ENCODE measurements around the gene ACADM.
"Not testable (repeated sequence)": the region's sequence is repeated elsewhere in the genome, so short reads cannot be mapped to it uniquely, and the experiment has no call there.

Gene ACADM

DNA sequence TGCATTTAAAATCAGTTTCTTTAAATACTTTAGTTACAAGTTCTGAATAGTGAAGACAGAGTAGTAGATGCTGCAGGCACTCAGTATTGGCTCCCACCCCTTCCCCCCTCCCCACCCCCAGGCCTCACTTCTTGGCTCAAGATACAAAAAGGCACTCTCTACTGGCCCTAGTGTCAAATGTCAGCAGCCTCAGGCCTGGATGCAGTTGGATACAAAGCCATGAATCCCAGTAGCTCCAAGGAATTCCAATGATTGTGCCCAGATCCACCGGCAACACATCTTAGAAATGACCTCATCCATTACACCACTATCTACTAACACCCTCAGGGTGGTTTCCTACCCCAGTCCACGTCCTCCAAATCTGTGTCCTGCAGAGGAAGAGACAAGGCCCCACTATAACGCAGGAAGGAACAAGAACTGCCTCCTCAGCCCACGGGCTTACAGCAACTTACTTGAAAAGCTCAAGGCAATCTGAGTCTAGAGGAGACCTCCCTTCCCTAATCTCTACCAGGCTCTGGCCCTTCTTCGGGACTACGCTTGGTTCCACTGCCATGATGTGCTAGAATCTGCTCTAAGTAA, 17.6 kb downstream of the ACADM start:
- no peak for DNase-seq

DNA sequence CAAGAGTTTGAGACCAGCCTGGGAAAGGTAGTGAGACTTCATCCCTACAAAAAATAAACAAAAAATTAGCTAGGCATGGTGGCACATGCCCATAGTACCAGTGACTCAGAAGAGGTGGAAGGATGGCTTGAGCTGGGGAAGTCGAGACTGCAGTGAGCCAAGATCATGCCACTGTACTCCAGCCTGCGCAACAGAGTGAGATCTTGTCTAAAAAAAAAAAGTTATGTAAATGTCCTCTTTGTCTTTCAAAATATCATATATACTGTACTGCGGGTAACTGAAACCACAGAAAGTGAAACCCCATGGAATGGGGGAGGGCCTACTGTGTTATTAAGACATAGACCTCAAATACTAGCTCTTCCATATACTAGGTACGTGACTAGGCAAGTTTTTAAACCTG, 20.8 kb downstream of the ACADM start:
- DNase-seq, result no peak

DNA sequence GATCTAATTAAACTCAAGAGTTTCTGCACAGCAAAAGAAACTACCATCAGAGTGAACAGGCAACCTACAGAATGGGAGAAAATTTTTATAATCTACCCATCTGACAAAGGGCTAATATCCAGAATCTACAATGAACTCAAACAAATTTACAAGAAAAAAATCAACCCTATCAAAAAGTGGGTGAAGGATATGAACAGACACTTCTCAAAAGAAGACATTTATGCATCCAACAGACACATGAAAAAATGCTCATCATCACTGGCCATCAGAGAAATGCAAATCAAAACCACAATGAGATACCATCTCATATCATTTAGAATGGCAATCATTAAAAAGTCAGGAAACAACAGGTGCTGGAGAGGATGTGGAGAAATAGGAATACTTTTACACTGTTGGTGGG, 32.7 kb downstream of the ACADM start:
- not testable (repeated sequence) for DNase-seq

DNA sequence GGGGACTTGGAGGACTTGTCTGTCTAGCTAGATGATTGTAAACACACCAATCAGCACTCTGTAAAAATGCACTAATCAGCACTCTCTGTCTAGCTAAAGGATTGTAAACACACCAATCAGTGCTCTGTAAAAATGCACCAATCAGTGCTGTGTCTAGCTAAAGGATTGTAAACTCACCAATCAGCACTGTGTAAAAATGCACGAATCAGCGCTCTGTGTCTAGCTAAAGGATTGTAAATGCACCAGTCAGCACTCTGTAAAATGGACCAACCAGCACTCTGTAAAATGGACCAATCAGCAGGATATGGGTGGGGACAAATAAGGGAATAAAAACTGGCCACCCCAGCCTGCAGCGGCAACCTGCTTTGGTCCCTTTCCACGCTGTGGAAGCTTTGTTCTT, 34.0 kb downstream of the ACADM start:
- not testable (repeated sequence) for DNase-seq

DNA sequence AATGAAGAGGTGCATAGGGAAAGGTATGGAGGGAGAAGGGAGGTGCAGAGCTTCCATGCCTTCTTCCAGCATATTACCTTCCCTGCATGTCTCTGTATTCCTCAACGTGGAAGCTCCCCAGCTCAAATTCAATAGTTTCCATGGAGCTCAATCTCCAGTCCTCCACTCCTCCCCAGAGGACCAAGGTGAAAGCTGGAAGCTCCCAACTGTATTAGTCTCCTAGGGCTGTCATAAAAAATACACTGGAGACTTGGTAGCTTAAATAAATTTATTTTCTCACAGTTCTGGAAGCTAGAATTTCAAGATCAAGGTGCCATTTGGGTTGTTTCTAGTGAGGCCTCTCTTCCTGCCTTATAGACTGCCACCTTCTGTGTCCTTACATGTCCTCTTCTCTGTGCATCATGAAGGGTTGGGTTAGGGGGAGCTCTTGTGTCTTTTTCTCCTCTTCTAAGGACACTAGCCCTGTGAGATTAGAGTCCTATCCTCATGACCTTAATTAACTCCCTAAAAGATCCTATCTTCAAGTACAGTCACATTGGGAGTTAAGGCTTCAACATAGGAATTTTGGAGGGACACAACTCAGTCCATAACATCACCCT, 39.6 kb downstream of the ACADM start:
- no peak for DNase-seq

DNA sequence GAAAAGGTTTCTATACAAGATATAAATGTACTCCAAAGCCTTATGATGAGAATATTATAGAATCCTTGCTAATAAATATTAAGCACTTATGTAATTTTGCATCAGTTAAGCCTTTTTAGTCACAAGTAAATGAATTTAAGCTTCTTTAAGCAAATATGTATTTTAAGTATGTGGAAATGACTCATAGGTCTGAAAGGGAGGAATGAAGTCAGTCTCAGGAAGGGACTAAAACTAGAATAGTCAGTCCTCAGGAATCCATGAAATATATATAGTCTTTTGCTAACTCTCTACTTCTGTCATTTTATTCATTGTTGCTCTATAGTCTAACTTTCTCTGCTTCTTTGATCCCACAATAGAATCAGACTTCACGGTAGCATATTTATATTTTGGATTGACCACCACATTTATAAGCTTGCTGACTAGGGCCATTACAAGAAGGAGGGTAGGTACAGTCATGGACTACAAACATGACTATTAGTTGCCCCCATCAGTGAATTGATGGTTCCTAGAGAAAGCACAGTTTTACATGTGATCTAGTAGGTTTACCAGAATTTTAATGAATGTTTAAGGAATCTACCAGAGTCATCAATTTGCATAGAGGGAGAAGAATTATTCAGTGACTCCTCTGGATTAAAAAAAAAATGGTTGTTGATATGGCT, 41.3 kb downstream of the ACADM start:
- DNase-seq, result no peak

DNA sequence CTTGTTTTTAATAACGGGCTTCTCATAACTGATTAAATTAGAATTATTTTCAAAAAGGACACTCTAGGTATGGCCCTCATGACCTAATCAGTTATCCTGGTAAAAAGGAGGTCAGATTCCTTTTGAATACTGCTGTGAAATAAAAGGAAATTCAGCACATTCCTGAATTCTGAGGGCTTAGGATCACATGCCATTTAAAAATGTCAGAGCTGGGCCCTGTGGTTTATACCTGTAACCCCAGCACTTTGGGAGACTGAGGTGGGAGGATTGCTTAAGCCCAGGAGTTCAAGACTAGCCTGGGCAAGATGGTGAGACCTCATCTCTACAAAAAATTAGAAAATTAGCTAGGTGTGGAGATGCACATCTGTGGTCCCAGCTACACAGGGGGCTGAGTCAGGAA, 43.5 kb downstream of the ACADM start:
- no peak for DNase-seq

DNA sequence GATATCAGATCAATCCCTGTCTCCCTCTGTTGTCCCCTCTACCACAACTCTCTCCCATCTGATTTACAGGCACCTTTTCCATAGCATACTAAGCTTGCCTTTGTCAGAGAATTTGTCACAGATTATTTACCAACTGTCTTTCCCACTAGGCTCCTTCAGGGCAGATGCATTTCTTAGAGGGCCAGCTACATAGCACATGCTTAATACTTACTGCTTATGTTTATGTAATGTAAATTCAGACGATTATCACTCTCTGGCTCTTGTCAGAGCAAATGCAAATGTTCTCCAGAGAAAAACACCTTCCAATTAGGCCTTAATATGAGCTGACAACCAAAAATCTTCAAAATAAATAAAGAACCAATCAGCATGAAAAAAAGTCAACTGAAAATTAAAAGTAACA, 46.3 kb downstream of the ACADM start:
- DNase-seq, result no peak

DNA sequence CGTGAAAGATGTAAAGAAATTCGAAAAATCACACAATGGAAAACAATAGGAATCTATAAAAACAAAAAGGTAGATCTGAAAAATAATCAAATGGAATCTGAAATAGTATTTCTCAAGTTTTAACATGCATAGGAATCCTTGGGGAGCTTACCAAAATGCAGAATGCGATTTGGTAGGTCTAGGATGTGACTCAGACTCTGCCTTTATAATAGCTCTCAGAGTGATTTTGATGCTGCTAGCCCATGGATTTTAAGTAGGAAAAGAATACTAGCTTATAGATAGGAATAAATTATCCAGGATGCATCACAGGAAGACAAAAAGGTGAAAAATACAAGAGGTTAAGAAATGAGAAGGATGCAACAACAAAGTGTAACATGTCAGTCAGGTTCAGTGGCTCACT, 47.5 kb downstream of the ACADM start:
- no peak for DNase-seq

DNA sequence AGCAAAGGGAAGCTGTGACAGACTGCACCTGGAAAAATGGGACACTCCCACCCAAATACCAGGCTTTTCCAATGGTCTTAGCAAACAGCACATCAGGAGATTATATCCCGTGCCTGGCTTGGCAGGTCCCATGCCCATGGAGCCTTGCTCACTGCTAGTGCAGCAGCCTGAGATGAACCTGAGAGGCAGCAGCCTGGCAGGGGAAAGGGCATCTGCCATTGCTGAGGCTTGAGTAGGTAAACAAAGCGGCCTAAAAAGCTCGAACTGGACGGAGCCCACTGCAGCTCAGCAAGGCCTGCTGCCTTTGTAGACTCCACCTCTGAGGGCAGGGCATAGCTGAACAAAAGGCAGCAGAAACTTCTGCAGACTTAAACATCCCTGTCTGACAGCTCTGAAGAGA, 53.3 kb downstream of the ACADM start:
- not testable (repeated sequence) for DNase-seq

DNA sequence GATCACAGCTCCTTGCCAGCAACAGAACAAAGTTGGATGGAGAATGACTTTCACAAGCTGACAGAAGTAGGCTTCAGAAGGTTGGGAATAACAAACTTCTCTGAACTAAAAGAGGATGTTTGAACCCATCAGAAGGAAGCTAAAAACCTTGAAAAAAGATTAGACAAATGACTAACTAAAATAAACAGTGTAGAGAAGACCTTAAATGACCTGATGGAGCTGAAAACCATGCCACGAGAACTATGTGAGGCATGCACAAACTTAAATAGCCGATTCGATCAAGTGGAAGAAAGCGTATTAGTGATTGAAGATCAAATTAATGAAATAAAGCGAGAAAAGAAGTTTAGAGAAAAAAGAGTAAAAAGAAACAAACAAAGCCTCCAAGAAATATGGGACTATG, 54.2 kb downstream of the ACADM start:
- DNase-seq, result not testable (repeated sequence)

DNA sequence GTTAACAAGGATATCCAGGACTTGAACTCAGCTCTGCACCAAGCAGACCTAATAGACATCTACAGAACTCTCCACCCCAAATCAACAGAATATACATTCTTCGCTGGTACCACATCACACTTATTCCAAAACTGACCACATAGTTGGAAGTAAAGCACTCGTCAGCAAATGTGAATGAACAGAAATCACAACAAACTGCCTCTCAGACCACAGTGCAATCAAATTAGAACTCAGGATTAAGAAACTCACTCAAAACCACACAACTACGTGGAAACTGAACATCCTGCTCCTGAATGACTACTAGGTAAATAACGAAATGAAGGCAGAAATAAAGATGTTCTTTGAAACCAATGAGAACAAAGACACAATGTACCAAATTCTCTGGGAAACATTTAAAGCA, 55.7 kb downstream of the ACADM start:
- DNase-seq, result not testable (repeated sequence)

DNA sequence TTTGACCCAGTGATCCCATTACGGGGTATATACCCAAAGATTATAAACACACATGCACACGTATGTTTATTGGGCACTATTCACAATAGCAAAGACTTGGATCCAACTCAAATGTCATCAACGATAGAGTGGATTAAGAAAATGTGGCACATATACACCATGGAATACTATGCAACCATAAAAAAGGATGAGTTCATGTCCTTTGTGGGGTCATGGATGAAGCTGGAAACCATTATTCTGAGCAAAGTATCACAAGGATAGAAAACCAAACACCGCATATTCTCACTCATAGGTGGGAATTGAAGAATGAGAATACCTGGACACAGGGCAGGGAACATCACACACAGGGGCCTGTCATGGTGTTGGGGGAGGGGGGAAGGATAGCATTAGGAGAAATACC, 59.4 kb downstream of the ACADM start:
- DNase-seq, result not testable (repeated sequence)

DNA sequence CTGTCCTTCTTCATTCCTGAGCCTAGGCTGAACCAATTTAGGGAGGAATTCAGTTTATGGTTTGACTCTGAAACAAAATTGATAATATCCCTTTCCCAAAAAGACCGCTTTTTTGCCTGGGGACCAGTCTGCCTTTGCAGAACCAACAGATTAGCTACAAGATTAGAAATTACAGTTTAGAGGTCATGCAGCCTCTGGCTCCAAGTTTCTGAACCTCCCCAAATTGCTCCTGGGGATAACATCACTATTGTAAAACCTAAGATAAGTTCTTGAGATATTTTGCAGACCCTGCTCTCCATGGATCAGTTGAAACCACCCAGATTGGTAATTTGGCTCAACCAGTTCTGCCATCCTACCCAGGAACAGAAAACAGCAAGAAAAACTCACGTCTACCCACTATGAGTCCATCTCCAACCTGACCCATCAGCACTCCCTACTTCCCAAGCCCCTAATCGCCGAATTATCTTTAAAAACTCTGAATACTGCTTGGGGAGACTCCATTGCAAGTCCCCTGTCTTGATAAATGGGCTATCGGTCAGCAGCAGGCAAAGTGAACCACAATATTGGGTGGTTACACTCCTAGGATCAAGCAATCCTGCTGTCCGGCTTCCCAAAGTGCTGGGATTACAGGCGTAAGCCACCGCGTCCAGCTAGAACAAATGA, 60.9 kb downstream of the ACADM start:
- DNase-seq, result no peak

DNA sequence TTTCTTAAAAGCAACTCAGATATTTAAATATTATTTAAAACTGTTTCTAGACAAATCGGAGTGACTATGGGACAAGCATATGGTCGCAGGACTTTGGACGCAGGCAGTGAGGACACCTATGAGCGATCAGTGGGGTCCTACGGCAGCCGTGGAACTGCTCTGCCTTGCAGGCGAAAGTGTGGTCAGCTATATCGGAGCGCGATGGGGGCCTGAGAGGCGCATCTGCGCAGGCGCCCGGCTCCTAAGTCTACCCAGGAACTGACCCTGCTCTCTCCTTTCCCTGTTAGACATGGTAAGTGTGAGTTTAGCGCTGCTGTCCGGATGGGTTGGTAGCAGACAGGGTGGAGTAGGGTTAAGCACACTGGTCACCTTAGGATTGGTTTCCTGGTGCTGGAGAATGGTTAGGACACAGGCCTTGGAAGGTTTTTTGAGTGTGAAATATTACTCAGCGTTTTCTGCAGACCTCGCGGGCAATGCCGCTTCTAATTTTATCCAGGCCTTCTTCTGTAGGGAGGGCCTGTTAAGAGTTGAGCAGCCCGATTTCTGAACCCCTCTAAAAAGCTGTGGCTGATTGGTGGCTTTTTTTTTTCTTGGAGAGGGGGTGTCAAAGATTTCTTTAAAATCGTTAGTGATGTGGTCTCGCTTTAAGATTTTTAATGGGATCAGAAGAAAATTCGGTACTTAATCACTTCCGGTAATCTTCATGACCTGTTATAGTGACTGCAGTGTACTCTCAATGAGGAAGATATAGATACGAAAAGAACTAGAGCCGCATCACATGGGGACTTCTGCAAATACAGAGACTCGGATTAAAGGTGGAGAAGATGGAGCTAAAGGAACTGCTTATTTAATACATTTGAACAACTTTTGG, 61.7 kb downstream of the ACADM start, which contains the start of gene RABGGTB:
Gene RABGGTB, plus strand, starts transcription at position 274 of the 871 bp plus-strand sequence. Its CDS starts 16 bp downstream, at position 290.
- DNase-seq, result peak; percentile 78 to 89 (median 82)

DNA sequence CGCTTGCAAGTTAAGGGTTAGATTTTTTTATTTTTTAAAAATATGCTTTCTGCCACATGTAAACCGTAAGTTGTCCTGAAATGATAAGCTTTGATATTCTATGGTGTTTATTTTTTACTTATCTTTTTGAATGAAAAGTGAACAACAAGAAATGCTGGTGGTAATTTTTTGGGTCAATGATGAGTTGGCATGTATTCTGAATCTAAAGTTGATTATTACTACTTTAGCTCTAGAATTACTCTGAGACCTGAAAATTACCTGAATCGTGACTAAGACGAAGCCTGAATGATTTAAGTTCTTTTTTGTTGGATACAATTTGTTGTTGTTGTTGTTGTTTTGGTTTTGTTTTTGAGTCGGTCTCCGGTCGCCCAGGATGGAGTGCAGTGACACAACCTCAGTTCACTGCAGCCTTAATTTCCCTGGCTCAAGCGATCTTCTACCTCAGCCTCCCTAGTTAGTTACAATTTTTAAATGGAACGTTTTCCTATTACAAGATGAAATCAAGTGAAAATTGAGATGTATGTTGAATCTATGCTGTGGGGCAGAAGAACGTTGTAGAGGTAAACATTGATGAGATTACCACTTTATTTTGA, 62.5 kb downstream of the ACADM start:
- DNase-seq, result no peak

DNA sequence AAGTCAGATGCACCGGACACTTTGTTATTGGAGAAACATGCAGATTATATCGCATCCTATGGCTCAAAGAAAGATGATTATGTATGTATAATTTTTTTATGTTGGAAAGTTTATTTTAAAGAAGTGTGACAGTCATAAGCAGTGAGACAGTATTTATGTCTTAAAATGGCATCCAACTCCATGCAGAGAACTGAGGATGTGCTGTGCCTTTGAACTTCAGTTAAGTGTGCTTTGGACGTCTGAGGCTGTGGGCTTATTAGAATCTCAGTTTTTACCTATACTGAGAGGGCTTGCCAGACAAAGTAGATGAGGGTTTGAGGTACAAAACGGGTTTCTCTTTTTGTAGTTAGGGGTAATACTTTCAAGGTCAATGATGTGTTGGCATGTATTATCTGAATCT, 63.0 kb downstream of the ACADM start:
- no peak for DNase-seq

DNA sequence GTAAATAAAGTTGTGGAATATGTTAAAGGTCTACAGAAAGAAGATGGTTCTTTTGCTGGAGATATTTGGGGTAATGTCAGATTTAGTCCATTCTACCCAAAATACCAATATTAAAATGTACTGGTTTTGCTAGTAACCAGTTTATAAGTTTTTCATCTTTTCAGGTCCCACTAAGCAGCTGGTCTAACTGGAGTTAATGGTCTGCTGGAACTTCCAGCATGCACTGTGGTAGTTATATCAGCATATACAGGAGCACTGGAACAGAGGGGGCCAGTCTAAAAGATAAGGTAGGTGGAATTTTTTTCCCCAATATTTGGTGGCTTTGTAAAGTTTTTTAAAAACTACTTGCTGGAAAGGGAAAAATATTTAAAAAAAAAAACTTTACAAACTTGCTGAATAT, 65.5 kb downstream of the ACADM start:
- DNase-seq, result no peak

DNA sequence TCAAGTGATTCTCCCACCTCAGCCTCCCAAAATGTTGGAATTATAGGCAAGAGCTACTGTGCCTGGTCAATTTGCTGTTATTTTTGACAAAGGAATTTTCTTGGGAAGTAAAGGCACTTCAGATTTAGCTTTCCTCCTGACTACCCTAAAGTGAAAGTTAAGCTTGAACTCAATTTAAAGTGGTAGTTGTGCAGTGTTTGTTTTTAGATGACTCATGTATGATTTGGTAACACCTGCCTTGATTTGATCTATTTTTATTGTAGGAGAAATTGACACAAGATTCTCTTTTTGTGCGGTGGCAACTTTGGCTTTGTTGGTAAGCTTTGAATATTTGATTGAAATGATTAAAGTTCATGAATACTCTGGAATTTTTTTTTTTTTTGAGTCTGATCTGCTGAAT, 66.5 kb downstream of the ACADM start:
- DNase-seq, result no peak

DNA sequence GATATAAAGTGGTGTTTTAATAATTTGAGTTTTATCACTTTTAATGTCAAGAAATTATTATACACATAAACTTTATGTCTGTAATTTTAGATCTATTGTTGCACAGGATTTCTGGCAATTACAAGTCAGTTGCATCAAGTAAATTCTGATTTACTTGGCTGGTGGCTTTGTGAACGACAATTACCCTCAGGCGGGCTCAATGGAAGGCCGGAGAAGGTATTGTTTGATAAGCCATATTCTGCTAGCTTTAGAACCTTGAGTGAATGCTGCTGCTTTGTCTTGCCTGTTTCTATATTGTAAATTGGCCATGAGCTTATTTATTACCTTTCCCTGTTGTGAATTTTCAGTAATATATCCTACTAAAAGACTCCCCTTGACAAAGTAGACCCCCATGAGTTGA, 67.6 kb downstream of the ACADM start:
- no peak for DNase-seq

DNA sequence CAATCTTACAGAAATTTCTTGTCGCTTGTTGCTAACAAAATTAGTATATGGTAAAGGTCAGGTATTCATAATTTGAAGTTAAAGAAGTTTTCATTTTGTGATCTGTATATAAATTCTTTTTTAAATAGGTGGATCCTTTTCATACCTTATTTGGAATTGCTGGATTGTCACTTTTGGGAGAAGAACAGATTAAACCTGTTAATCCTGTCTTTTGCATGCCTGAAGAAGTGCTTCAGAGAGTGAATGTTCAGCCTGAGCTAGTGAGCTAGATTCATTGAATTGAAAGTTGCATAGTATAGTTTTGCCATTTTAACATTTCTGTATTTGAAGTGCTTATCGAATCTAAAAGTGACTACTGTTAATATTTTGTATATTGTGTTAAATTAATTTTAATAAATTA, 69.9 kb downstream of the ACADM start:
- no peak for DNase-seq

DNA sequence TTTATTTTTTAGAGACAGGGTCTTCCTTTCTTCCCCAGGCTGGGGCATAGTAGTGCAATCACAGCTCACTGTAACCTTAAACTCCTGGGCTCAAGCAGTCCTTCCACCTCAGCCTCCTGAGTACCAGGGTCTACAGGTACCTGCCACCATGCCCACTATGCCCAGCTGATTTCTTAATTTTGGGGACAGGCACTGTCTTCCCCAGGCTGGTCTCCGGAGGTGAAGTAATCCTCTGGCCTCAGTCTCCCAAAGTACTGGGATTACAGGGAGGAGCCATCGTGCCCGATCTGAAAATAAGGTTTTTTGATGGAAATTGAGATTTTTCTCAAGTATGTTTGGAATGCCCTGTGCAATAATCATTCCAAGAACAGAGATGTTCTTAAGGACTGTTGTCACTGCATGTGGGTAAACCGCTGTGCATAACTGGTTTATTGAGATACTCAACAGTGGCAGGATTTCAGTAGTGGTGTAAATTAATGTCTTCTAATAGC, 71.2 kb downstream of the ACADM start:
- DNase-seq, result no peak
